Panc1 (cell line): Measurements from ENCODE around the gene GTPBP8. TPM values are rescaled to one million over a fixed set of nuclear protein-coding genes. Genes with fewer than 3 reads are reported as not detected.
A peak's percentile ranks its signal among the peaks of the same experiment; 100 is the strongest.

Experiments
- ATAC-seq: fragments of 200-7000 bp; cut with Tn5 transposase; 2 replicates; pipeline ENCODE4 v1.9.1; 2020; ENCODE audit warnings: mild to moderate bottlenecking, moderate library complexity
- BruUV-seq: library from RNA; stranded (reverse); fragments of 400-500 nt; replicated peaks from 2 replicates; lab custom pipeline; 2021; lab: Mats Ljungman, UMichigan
- CTCF ChIA-PET: fragments of 300-600 bp; sonication (Branson Sonifier 250); formaldehyde crosslinking; loops from one replicate; lab custom pipeline; 2022; ENCODE audit warnings: antibody characterized with exemption; lab: Charles Lee
- POLR2A ChIA-PET: fragments of 300-600 bp; sonication (Branson Sonifier 250); formaldehyde crosslinking; loops from one replicate; lab custom pipeline; 2022; ENCODE audit warnings: antibody characterized with exemption; lab: Charles Lee
- DNase-seq: peaks from one replicate; pipeline ENCODE4 v3.0.0-alpha.2; 2010; ENCODE audit warnings: low read depth, low spot score
- H3K27ac ChIP-seq: 2 replicates; pipeline ENCODE4 v1.5.1; 2011; ENCODE audit warnings: mild to moderate bottlenecking, low read length, inconsistent platforms
- H3K27me3 ChIP-seq: fragments of 200-500 bp; sonication (Bioruptor generic); 2 replicates; pipeline ENCODE4 v1.6.0; 2014; ENCODE audit warnings: low read length, inconsistent platforms; ENCODE audit not compliant: control insufficient read depth, insufficient read depth
- H3K36me3 ChIP-seq: fragments of 200-500 bp; sonication (Bioruptor generic); 2 replicates; pipeline ENCODE4 v1.5.1; 2014; ENCODE audit warnings: inconsistent platforms, mild to moderate bottlenecking, low read length, moderate library complexity; ENCODE audit not compliant: control insufficient read depth, insufficient read depth
- H3K4me1 ChIP-seq: 2 replicates; pipeline ENCODE4 v1.5.1; 2011; ENCODE audit warnings: inconsistent platforms, mild to moderate bottlenecking, low read length, moderate library complexity; ENCODE audit not compliant: control insufficient read depth, insufficient read depth
- H3K4me3 ChIP-seq, 2 experiments: 2 replicates each; pipeline ENCODE4 v1.5.1; 2011 to 2012; ENCODE audit warnings: low read depth in 2 of 2, low read length in 2 of 2, mild to moderate bottlenecking in 2 of 2, inconsistent platforms in 1 of 2, moderate library complexity in 1 of 2
- H3K9me3 ChIP-seq: fragments of 200-500 bp; sonication (Bioruptor generic); 2 replicates; pipeline ENCODE4 v1.5.1; 2014; ENCODE audit warnings: low read depth, mild to moderate bottlenecking, inconsistent platforms, low read length, moderate library complexity; ENCODE audit not compliant: control insufficient read depth, insufficient read depth
- POLR2AphosphoS5 ChIP-seq: IDR thresholded peaks from 2 replicates; pipeline ENCODE4 v1.6.1; 2012; ENCODE audit warnings: mild to moderate bottlenecking, low read depth, low read length, moderate library complexity
- SIN3A ChIP-seq: IDR thresholded peaks from 2 replicates; pipeline ENCODE4 v1.6.1; 2012; ENCODE audit warnings: low read depth, mild to moderate bottlenecking, low read length, moderate library complexity, borderline replicate concordance; ENCODE audit not compliant: insufficient read depth
- TCF7L2 ChIP-seq: IDR thresholded peaks from 2 replicates; pipeline ENCODE4 v1.6.1; 2011; ENCODE audit warnings: mild to moderate bottlenecking, low read depth, low read length, inconsistent platforms
- in situ Hi-C: cut with HindIII; loops from 2 replicates; pipeline ENCODE4 v1.10.0; 2016; ENCODE audit warnings: low sequenced_read_pairs, low pct_unique_long_range_greater_than_20kb
- intact Hi-C: fragments of 100-400 bp; cut with micrococcal nuclease; formaldehyde crosslinking; loops from one replicate; pipeline ENCODE4 v1.10.0; 2022; ENCODE audit not compliant: unreplicated experiment
- total RNA-seq: library from RNA; stranded (reverse); gene quantifications from one replicate; pipeline ENCODE4 v1.2.1, GENCODE V29; 2021; ENCODE audit not compliant: unreplicated experiment
- TF ChIP-seq, protein P1 (sequence below), 2 experiments: IDR thresholded peaks; 2 replicates each; pipeline ENCODE4 v1.6.1; 2011 to 2012; ENCODE audit warnings: low read depth in 2 of 2, control low read depth in 1 of 2, low read length in 1 of 2, mild to moderate bottlenecking in 1 of 2, moderate library complexity in 1 of 2; ENCODE audit not compliant: insufficient read depth in 1 of 2
- TF ChIP-seq, protein P2 (sequence below): fragments of 450-650 bp; IDR thresholded peaks from 2 replicates; pipeline ENCODE4 v1.5.1; 2017; ENCODE audit warnings: mild to moderate bottlenecking

Gene GTPBP8
- total RNA-seq, 1 experiment from 2014 or later: 16.3 TPM

DNA sequence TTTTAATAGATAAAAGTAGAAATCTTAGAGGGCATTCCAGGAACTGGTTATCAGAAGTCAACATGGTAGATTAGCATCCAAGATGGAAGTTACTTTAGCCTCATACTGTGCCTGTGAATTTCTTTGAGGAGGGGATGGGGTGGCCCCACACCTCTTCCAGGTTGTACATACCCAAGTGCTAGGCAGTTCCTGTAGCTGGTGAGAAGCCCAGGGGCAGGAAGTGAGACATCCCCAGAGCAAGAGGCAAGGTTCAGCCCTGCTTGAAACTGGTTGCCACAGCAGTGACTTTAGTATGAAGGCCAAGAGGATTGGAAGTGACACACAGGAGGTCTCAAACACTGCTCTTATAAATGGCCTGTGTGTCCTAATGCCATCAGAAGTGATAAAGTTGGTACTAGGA lies 11.9 kb downstream of the GTPBP8 start:
- no peaks in the 10 kb centered on the region for H3K27me3 ChIP-seq
- peak; percentile 48; the same call in 1 of the 2 replicates for ATAC-seq
- ChIA-PET CTCF (interaction anchor here (0.6 kb wide), 1 partner anchor 360 kb away, joined by 3 read pairs; no protein-coding TSS in a partner anchor), POLR2A (no interaction called here)
- in situ Hi-C loops: no loop called here
- DNase-seq: no peak
- no peak overlapping the region for H3K27ac ChIP-seq
- no peak overlapping the region for H3K4me3 ChIP-seq
- H3K4me1 ChIP-seq: no peaks in the 10 kb centered on the region
- TF ChIP-seq SIN3A: no peak
- TF ChIP-seq TCF7L2: no peak
- TF ChIP-seq, protein P1, sequence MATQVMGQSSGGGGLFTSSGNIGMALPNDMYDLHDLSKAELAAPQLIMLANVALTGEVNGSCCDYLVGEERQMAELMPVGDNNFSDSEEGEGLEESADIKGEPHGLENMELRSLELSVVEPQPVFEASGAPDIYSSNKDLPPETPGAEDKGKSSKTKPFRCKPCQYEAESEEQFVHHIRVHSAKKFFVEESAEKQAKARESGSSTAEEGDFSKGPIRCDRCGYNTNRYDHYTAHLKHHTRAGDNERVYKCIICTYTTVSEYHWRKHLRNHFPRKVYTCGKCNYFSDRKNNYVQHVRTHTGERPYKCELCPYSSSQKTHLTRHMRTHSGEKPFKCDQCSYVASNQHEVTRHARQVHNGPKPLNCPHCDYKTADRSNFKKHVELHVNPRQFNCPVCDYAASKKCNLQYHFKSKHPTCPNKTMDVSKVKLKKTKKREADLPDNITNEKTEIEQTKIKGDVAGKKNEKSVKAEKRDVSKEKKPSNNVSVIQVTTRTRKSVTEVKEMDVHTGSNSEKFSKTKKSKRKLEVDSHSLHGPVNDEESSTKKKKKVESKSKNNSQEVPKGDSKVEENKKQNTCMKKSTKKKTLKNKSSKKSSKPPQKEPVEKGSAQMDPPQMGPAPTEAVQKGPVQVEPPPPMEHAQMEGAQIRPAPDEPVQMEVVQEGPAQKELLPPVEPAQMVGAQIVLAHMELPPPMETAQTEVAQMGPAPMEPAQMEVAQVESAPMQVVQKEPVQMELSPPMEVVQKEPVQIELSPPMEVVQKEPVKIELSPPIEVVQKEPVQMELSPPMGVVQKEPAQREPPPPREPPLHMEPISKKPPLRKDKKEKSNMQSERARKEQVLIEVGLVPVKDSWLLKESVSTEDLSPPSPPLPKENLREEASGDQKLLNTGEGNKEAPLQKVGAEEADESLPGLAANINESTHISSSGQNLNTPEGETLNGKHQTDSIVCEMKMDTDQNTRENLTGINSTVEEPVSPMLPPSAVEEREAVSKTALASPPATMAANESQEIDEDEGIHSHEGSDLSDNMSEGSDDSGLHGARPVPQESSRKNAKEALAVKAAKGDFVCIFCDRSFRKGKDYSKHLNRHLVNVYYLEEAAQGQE (IDR thresholded peaks at IDR 0.05; ENCODE audit: insufficient read depth in 1 of 2, low read depth in 2 of 2, low read length in 1 of 2): no peak
- TF ChIP-seq POLR2AphosphoS5: no peak
- TF ChIP-seq, protein P2, sequence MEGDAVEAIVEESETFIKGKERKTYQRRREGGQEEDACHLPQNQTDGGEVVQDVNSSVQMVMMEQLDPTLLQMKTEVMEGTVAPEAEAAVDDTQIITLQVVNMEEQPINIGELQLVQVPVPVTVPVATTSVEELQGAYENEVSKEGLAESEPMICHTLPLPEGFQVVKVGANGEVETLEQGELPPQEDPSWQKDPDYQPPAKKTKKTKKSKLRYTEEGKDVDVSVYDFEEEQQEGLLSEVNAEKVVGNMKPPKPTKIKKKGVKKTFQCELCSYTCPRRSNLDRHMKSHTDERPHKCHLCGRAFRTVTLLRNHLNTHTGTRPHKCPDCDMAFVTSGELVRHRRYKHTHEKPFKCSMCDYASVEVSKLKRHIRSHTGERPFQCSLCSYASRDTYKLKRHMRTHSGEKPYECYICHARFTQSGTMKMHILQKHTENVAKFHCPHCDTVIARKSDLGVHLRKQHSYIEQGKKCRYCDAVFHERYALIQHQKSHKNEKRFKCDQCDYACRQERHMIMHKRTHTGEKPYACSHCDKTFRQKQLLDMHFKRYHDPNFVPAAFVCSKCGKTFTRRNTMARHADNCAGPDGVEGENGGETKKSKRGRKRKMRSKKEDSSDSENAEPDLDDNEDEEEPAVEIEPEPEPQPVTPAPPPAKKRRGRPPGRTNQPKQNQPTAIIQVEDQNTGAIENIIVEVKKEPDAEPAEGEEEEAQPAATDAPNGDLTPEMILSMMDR: no peak
- H3K36me3 ChIP-seq: peaks cover 41% of the 10 kb centered on the region
- intact Hi-C loops: no loop called here
- H3K9me3 ChIP-seq: no peaks in the 10 kb centered on the region
- no TSS peak for BruUV-seq

DNA sequence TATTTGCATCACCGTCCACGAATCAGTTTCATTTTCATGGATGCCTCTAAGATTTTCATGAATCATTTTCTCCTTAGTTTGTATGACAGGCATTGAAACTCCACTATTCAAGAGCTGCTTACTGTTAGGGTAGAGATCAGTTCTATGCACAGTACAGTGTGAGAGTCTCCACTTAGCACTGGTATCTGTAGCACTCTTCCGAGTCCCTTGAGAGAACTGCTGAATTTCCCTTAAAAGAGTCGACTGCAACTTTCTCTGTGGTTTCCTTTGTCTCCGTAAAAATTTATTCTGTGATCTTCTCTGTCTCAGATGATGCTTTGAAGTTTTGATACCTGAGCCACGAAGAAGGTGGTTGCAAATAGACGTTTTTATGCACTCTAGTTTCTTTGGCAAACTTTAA lies 14.8 kb downstream of the GTPBP8 start:
- H3K36me3 ChIP-seq: peaks cover 51% of the 10 kb centered on the region

More for the DNA sequence above, 14.8 kb downstream of the GTPBP8 start:
- CTCF ChIA-PET: interaction anchor here (0.5 kb wide), 1 partner anchor 965 kb away, joined by 5 read pairs; no protein-coding TSS in a partner anchor
- Histone ChIP-seq H3K9me3 (no peaks in the 10 kb centered on the region), H3K27me3 (no peaks in the 10 kb centered on the region), H3K4me3 (no peak overlapping the region), H3K4me1 (no peaks in the 10 kb centered on the region), H3K27ac (no peak overlapping the region)
- ATAC-seq (no peak), DNase-seq (no peak)
- in situ Hi-C loops (no loop called here), intact Hi-C loops (no loop called here)
- no TSS peak for BruUV-seq
- POLR2A ChIA-PET: no interaction called here
- TF ChIP-seq SIN3A (no peak), POLR2AphosphoS5 (no peak), TCF7L2 (no peak)
- TF ChIP-seq, protein P2: no peak
- TF ChIP-seq, protein P1 (IDR thresholded peaks at IDR 0.05; ENCODE audit: insufficient read depth in 1 of 2, low read depth in 2 of 2, low read length in 1 of 2): no peak
